IMR-90 (cell line): ENCODE data around the gene PRORP.

Experiments used
- CHD1 ChIP-seq: IDR thresholded peaks from 2 replicates; pipeline ENCODE4 v1.6.1; 2012; ENCODE audit warnings: low read depth, low read length, improper control_type of control experiment
- CTCF ChIP-seq: conservative IDR thresholded peaks from 2 replicates; pipeline ENCODE4 v1.5.1; 2012; ENCODE audit warnings: mild to moderate bottlenecking, low read depth, low read length, improper control_type of control experiment
- MXI1 ChIP-seq: IDR thresholded peaks from 2 replicates; pipeline ENCODE4 v1.6.1; 2012; ENCODE audit warnings: low read depth, mild to moderate bottlenecking, low read length, moderate library complexity, borderline replicate concordance
- POLR2A ChIP-seq: IDR thresholded peaks from 2 replicates; pipeline ENCODE4 v1.6.1; 2012; ENCODE audit warnings: mild to moderate bottlenecking, low read depth, low read length
- RAD21 ChIP-seq: IDR thresholded peaks from 2 replicates; pipeline ENCODE4 v1.6.1; 2012; ENCODE audit warnings: low read length, improper control_type of control experiment

- TF ChIP-seq POLR2A (no peak), CTCF (no peak), MXI1 (no peak), CHD1 (no peak), RAD21 (no peak)
These were observed 14.5 kb upstream of the PRORP start for GRCh38 chr14:35107866-35108265.
